ENCODE measurements around the gene AMFR.

The AMFR gene

GRCh38 chr16:56405977-56406672 lies 19.2 kb downstream of the AMFR start:
- Histone ChIP-seq H3K27me3 (ENCODE audit: control insufficient read depth in 1 of 2, insufficient read depth in 1 of 2, low read length in 2 of 2) (no peaks in the 10 kb centered on the region), H3K23ac (ENCODE audit: low read length in 2 of 2) (no peak overlapping the region), H2BK5ac (ENCODE audit: low read depth, low read length, poor library complexity, severe bottlenecking) (no peak overlapping the region), H3K14ac (ENCODE audit: low read length in 2 of 2) (no peak overlapping the region), H3K4ac (ENCODE audit: low read depth in 1 of 2, low read length in 2 of 2) (no peak overlapping the region), H3K4me3 (ENCODE audit: insufficient read depth in 1 of 2, low read depth in 1 of 2, low read length in 2 of 2) (no peak overlapping the region), H3K27ac (ENCODE audit: low read length, poor library complexity, severe bottlenecking) (no peak overlapping the region), H3K4me1 (ENCODE audit: control insufficient read depth, insufficient read depth, low read depth, low read length) (no peaks in the 10 kb centered on the region), H3K36me3 (ENCODE audit: control insufficient read depth in 1 of 2, insufficient read depth in 2 of 2, low read depth in 1 of 2, low read length in 2 of 2) (peaks cover 31 to 87% of the 10 kb centered on the region in 2 experiments), H2BK15ac (ENCODE audit: low read depth, poor library complexity, severe bottlenecking) (no peak overlapping the region), H4K8ac (ENCODE audit: low read length) (no peak overlapping the region), H2BK12ac (ENCODE audit: low read length in 2 of 2) (no peak overlapping the region), H2AK5ac (ENCODE audit: low read length, severe bottlenecking) (no peak overlapping the region), H3K9me3 (ENCODE audit: control insufficient read depth, low read length) (no peaks in the 10 kb centered on the region), H3K18ac (ENCODE audit: low read depth in 1 of 2, low read length in 2 of 2) (no peak overlapping the region), H3K79me1 (replicated peaks; ENCODE audit: low read length, poor library complexity, severe bottlenecking) (peaks cover 13% of the 10 kb centered on the region), H3K9ac (ENCODE audit: low read length) (no peak overlapping the region), H2BK120ac (ENCODE audit: low read depth, low read length) (no peak overlapping the region), H3K4me2 (ENCODE audit: low read length, poor library complexity, severe bottlenecking) (no peak overlapping the region), H2AFZ (ENCODE audit: low read depth, low read length) (no peak overlapping the region), H4K91ac (ENCODE audit: low read length) (no peak overlapping the region)
- no peak for DNase-seq
- WGBS, result 64% methylated on average over 3 of the region's 4 CpGs

DNA sequence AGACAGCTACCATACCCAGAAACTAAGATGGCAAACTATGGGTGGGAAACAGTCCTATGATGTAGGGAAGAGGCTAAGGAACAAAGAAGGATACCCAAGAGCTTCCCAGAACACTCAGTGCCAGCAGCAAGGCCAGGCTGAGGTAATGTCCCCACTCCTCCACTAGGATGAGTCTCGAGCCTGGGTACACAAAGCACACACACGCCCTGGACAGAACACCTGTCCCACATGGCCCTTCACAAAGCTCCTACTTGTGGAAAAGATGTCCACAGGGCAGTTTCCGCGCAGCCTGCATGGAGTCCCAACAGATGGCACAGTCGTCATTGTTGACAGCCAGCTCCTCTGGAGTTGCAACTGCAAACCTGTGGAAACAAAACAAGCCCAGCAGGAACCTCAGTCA lies 23.9 kb downstream of the AMFR start:
- Histone ChIP-seq H3K23ac (ENCODE audit: low read length in 2 of 2) (no peak overlapping the region), H3K27ac (ENCODE audit: low read length, poor library complexity, severe bottlenecking) (no peak overlapping the region)
- 90% methylated on average over 5 of the region's 5 CpGs for WGBS

GRCh38 chr16:56400458-56400857 lies 24.9 kb downstream of the AMFR start:
- no peak overlapping the region for H3K14ac ChIP-seq (ENCODE audit: low read length in 2 of 2)
- H2AK5ac ChIP-seq (ENCODE audit: low read length, severe bottlenecking), result no peak overlapping the region
- H3K23ac ChIP-seq (ENCODE audit: low read length in 2 of 2), result no peak overlapping the region
- DNase-seq, result no peak
- no peak overlapping the region for H3K27ac ChIP-seq (ENCODE audit: low read length, poor library complexity, severe bottlenecking)
- H4K91ac ChIP-seq (ENCODE audit: low read length), result no peak overlapping the region
- no peak overlapping the region for H3K4ac ChIP-seq (ENCODE audit: low read depth in 1 of 2, low read length in 2 of 2)
- no peak overlapping the region for H2BK120ac ChIP-seq (ENCODE audit: low read depth, low read length)
- H3K4me2 ChIP-seq (ENCODE audit: low read length, poor library complexity, severe bottlenecking), result no peak overlapping the region
- WGBS, result 72% methylated on average over 5 of the region's 5 CpGs
- H2BK5ac ChIP-seq (ENCODE audit: low read depth, low read length, poor library complexity, severe bottlenecking), result no peak overlapping the region
- H3K9me3 ChIP-seq (ENCODE audit: control insufficient read depth, low read length), result no peaks in the 10 kb centered on the region
- no peak overlapping the region for H3K18ac ChIP-seq (ENCODE audit: low read depth in 1 of 2, low read length in 2 of 2)
- no peak overlapping the region for H2AFZ ChIP-seq (ENCODE audit: low read depth, low read length)
- peaks cover 12% of the 10 kb centered on the region for H3K79me1 ChIP-seq (replicated peaks; ENCODE audit: low read length, poor library complexity, severe bottlenecking)
- H3K27me3 ChIP-seq (ENCODE audit: control insufficient read depth in 1 of 2, insufficient read depth in 1 of 2, low read length in 2 of 2), result no peaks in the 10 kb centered on the region
- no peak overlapping the region for H2BK15ac ChIP-seq (ENCODE audit: low read depth, poor library complexity, severe bottlenecking)
- no peak overlapping the region for H3K9ac ChIP-seq (ENCODE audit: low read length)
- H3K4me3 ChIP-seq (ENCODE audit: insufficient read depth in 1 of 2, low read depth in 1 of 2, low read length in 2 of 2), result no peak overlapping the region
- no peak overlapping the region for H4K8ac ChIP-seq (ENCODE audit: low read length)
- no peak overlapping the region for H2BK12ac ChIP-seq (ENCODE audit: low read length in 2 of 2)
- H3K4me1 ChIP-seq (ENCODE audit: control insufficient read depth, insufficient read depth, low read depth, low read length), result no peaks in the 10 kb centered on the region
- peaks cover 21 to 73% of the 10 kb centered on the region in 2 experiments for H3K36me3 ChIP-seq (ENCODE audit: control insufficient read depth in 1 of 2, insufficient read depth in 2 of 2, low read depth in 1 of 2, low read length in 2 of 2)

More for the DNA sequence above, 23.9 kb downstream of the AMFR start:
- Histone ChIP-seq H3K4me2 (ENCODE audit: low read length, poor library complexity, severe bottlenecking) (no peak overlapping the region), H2AFZ (ENCODE audit: low read depth, low read length) (no peak overlapping the region), H2BK12ac (ENCODE audit: low read length in 2 of 2) (no peak overlapping the region), H2AK5ac (ENCODE audit: low read length, severe bottlenecking) (no peak overlapping the region), H3K4ac (ENCODE audit: low read depth in 1 of 2, low read length in 2 of 2) (no peak overlapping the region), H4K8ac (ENCODE audit: low read length) (no peak overlapping the region), H2BK15ac (ENCODE audit: low read depth, poor library complexity, severe bottlenecking) (no peak overlapping the region), H2BK120ac (ENCODE audit: low read depth, low read length) (no peak overlapping the region), H3K4me1 (ENCODE audit: control insufficient read depth, insufficient read depth, low read depth, low read length) (no peaks in the 10 kb centered on the region), H3K18ac (ENCODE audit: low read depth in 1 of 2, low read length in 2 of 2) (no peak overlapping the region), H3K36me3 (ENCODE audit: control insufficient read depth in 1 of 2, insufficient read depth in 2 of 2, low read depth in 1 of 2, low read length in 2 of 2) (peaks cover 25 to 76% of the 10 kb centered on the region in 2 experiments), H3K9me3 (ENCODE audit: control insufficient read depth, low read length) (no peaks in the 10 kb centered on the region), H3K27me3 (ENCODE audit: control insufficient read depth in 1 of 2, insufficient read depth in 1 of 2, low read length in 2 of 2) (no peaks in the 10 kb centered on the region), H2BK5ac (ENCODE audit: low read depth, low read length, poor library complexity, severe bottlenecking) (no peak overlapping the region), H3K14ac (ENCODE audit: low read length in 2 of 2) (no peak overlapping the region), H3K79me1 (replicated peaks; ENCODE audit: low read length, poor library complexity, severe bottlenecking) (peaks cover 15% of the 10 kb centered on the region), H3K9ac (ENCODE audit: low read length) (no peak overlapping the region), H4K91ac (ENCODE audit: low read length) (no peak overlapping the region), H3K4me3 (ENCODE audit: insufficient read depth in 1 of 2, low read depth in 1 of 2, low read length in 2 of 2) (no peak overlapping the region)
- DNase-seq, result no peak

DNA sequence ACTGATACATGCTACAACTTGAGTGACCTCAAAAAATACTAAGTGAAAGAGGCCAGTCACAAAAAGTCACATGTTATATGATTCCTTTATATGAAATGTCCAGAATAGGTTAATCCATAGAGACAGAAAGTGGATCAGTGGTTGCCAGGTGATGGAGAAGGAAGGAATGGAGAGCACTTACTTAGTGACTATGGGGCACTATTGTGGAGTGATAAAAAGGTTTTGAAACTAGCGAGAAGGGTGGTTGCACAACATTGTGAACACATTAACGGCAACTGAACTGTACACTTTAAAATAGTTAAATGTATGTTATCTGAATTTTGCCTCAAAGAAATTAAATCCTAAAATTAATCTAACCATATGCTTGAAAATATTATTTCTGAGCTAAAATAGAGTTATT lies 25.9 kb downstream of the AMFR start:
- DNase-seq, result no peak

More for the DNA sequence above, 25.9 kb downstream of the AMFR start:
- WGBS, result 83% methylated on average over 2 of the region's 2 CpGs
- Histone ChIP-seq H2AK5ac (ENCODE audit: low read length, severe bottlenecking) (no peak overlapping the region), H3K23ac (ENCODE audit: low read length in 2 of 2) (no peak overlapping the region), H3K36me3 (ENCODE audit: control insufficient read depth in 1 of 2, insufficient read depth in 2 of 2, low read depth in 1 of 2, low read length in 2 of 2) (peaks cover 18 to 63% of the 10 kb centered on the region in 2 experiments), H3K4me1 (ENCODE audit: control insufficient read depth, insufficient read depth, low read depth, low read length) (no peaks in the 10 kb centered on the region), H2BK5ac (ENCODE audit: low read depth, low read length, poor library complexity, severe bottlenecking) (no peak overlapping the region), H2BK12ac (ENCODE audit: low read length in 2 of 2) (no peak overlapping the region), H2BK15ac (ENCODE audit: low read depth, poor library complexity, severe bottlenecking) (no peak overlapping the region), H3K18ac (ENCODE audit: low read depth in 1 of 2, low read length in 2 of 2) (no peak overlapping the region), H3K14ac (ENCODE audit: low read length in 2 of 2) (no peak overlapping the region), H4K8ac (ENCODE audit: low read length) (no peak overlapping the region), H3K27me3 (ENCODE audit: control insufficient read depth in 1 of 2, insufficient read depth in 1 of 2, low read length in 2 of 2) (no peaks in the 10 kb centered on the region), H3K9me3 (ENCODE audit: control insufficient read depth, low read length) (no peaks in the 10 kb centered on the region), H3K79me1 (replicated peaks; ENCODE audit: low read length, poor library complexity, severe bottlenecking) (peaks cover 10% of the 10 kb centered on the region), H3K27ac (ENCODE audit: low read length, poor library complexity, severe bottlenecking) (no peak overlapping the region), H3K4ac (ENCODE audit: low read depth in 1 of 2, low read length in 2 of 2) (no peak overlapping the region), H2AFZ (ENCODE audit: low read depth, low read length) (no peak overlapping the region), H3K9ac (ENCODE audit: low read length) (no peak overlapping the region), H2BK120ac (ENCODE audit: low read depth, low read length) (no peak overlapping the region), H3K4me3 (ENCODE audit: insufficient read depth in 1 of 2, low read depth in 1 of 2, low read length in 2 of 2) (no peak overlapping the region), H4K91ac (ENCODE audit: low read length) (no peak overlapping the region), H3K4me2 (ENCODE audit: low read length, poor library complexity, severe bottlenecking) (no peak overlapping the region)

Measured in mesenchymal stem cell (in vitro differentiated cells and primary cell).